K562 (cell line): ENCODE measurements around the gene IMP4.

ENCODE experiments used
- ATF3 ChIP-seq, 2 experiments: fragments of 450-650 bp in 1 of 2; sonication (generic) in 1 of 2; formaldehyde crosslinking in 1 of 2; IDR thresholded peaks in 1 of 2; conservative IDR thresholded peaks in 1 of 2; 2 replicates each; pipeline versions ENCODE4 v1.6.1 to v1.8.1; 2016 to 2023; ENCODE audit warnings: mild to moderate bottlenecking in 2 of 2, moderate library complexity in 2 of 2, inconsistent platforms in 1 of 2, missing genetic modification reagents in 1 of 2
- HNRNPUL1 ChIP-seq: fragments of 200-400 bp; formaldehyde crosslinking; IDR thresholded peaks from 2 replicates; pipeline ENCODE4 v1.6.1; 2017; ENCODE audit warnings: low read length
- TCF7L2 ChIP-seq: fragments of 150-350 bp; IDR thresholded peaks from 2 replicates; pipeline ENCODE4 v1.6.1; 2016; ENCODE audit warnings: low read depth, mild to moderate bottlenecking, low read length, moderate library complexity
- ZBTB11 ChIP-seq, 3 experiments: fragments of 200-800 bp in 1 of 3; fragments of 250-450 bp in 1 of 3; fragments of 450-650 bp in 1 of 3; sonication (Bioruptor Pico) in 1 of 3; sonication (Bioruptor generic) in 1 of 3; formaldehyde crosslinking in 1 of 3; IDR thresholded peaks; 2 replicates each; pipeline versions ENCODE4 v1.6.1 to v1.8.0; 2016 to 2022; ENCODE audit warnings: mild to moderate bottlenecking in 2 of 3, missing genetic modification characterization in 2 of 3, missing compliant biosample characterization in 1 of 3, moderate library complexity in 1 of 3

GRCh38 chr2:130369965-130370341, 27.3 kb downstream of the IMP4 start:
- TF ChIP-seq ATF3 (IDR thresholded peaks at IDR 0.05): no peak
- no peak for TF ChIP-seq ATF3 (CRISPR knock-in tag; conservative IDR thresholded peaks at IDR 0.05)
- TF ChIP-seq TCF7L2: no peak
- TF ChIP-seq HNRNPUL1: no peak
- no peak for TF ChIP-seq ZBTB11 (CRISPR knock-in tag; IDR thresholded peaks at IDR 0.05)
